Stimulated activated CD4-positive, alpha-beta T cell treated with anti-CD3 and anti-CD28 coated beads, Interleukin-2, amount 100 ng/mL, for 4 hours (primary cell): ENCODE data around the gene INPP5J.
"Not testable (repeated sequence)": the region's sequence is repeated elsewhere in the genome, so short reads cannot be mapped to it uniquely, and the experiment has no call there.

ENCODE experiments used
- DNase-seq: peaks from one replicate; pipeline ENCODE4 v3.0.0-alpha.2; 2020; ENCODE audit warnings: low read depth

The INPP5J gene, protein sequence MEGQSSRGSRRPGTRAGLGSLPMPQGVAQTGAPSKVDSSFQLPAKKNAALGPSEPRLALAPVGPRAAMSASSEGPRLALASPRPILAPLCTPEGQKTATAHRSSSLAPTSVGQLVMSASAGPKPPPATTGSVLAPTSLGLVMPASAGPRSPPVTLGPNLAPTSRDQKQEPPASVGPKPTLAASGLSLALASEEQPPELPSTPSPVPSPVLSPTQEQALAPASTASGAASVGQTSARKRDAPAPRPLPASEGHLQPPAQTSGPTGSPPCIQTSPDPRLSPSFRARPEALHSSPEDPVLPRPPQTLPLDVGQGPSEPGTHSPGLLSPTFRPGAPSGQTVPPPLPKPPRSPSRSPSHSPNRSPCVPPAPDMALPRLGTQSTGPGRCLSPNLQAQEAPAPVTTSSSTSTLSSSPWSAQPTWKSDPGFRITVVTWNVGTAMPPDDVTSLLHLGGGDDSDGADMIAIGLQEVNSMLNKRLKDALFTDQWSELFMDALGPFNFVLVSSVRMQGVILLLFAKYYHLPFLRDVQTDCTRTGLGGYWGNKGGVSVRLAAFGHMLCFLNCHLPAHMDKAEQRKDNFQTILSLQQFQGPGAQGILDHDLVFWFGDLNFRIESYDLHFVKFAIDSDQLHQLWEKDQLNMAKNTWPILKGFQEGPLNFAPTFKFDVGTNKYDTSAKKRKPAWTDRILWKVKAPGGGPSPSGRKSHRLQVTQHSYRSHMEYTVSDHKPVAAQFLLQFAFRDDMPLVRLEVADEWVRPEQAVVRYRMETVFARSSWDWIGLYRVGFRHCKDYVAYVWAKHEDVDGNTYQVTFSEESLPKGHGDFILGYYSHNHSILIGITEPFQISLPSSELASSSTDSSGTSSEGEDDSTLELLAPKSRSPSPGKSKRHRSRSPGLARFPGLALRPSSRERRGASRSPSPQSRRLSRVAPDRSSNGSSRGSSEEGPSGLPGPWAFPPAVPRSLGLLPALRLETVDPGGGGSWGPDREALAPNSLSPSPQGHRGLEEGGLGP

GRCh38 chr22:31122532-31123291, at the start of gene INPP5J:
Gene INPP5J (plus strand): TSS chr22:31122966. CDS start chr22:31123015, 49 bp downstream.
- no peak for DNase-seq

- DNase-seq: not testable (repeated sequence)
Observed at GRCh38 chr22:31073125-31073524, 49.6 kb upstream of the INPP5J start.

DNA sequence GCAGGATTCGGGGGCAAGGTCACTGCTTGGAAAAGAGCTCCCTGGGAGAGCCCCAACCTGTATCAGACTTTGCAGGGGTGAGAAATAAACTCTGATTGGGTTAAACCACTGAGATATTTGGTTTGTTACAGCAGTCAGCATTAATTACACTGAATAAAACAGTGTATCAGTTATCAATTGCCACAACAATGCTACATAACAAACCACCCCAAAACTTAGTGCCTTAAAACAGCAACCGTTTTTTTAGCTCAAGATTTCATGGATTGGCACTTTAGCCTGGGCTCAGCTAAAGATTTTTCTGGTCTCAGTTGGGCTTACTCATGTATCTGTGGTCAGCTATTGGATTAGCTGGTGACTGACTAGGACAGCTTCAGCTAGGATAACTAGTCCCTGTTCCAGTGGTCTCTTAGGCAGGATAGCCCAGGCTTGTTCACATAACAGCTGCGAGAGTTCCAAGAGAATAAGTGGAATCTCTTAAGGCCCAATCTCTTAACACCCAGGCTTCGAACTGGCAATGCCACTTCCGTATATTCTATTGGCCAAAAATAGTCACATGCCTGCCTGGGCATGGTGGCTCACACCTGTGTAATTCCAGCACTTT, 49.1 kb upstream of the INPP5J start:
- DNase-seq: not testable (repeated sequence)

- DNase-seq: no peak
Observed at GRCh38 chr22:31075961-31076360, 46.8 kb upstream of the INPP5J start.

DNA sequence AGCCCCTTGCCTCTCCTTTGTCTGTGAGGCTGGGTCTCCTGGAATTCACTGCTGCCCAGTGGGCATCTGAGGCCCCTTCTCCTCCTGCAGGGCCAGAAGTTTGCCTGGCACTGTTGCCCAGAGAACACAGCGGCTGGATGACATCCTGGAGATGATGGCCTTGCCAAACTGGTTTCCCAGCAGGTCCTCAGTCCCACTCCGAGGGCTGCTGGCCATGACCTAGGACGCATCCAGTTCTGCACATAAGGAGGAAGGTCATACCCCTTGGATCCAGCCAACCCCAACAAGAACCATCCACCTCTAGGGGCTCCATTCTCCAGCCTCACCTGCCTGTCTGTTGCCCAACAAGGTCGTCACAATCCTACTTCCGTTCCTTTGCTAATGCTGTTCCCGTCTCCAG, 45.1 kb upstream of the INPP5J start:
- no peak for DNase-seq

DNA sequence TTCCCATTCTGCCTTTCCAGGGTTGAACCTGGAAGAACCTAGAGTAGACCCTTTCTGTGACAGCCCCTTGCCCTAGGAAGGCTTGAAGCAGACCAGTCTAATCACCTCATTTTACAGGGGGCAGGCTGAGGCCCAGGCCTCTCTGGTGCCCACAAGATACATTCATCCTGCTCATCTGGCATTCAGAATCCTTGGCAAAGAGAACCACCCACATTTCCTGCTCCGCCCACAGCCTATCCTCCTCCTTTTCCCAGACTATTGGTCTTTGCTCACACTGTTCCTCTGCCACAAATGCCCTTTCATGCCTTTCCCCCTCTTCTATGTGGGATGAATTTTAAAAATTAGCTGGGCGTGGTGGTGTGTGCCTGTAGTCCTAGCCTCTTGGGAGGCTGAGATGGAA, 44.4 kb upstream of the INPP5J start:
- not testable (repeated sequence) for DNase-seq

- DNase-seq: no peak
Observed at GRCh38 chr22:31079095-31079642, 43.6 kb upstream of the INPP5J start.

DNA sequence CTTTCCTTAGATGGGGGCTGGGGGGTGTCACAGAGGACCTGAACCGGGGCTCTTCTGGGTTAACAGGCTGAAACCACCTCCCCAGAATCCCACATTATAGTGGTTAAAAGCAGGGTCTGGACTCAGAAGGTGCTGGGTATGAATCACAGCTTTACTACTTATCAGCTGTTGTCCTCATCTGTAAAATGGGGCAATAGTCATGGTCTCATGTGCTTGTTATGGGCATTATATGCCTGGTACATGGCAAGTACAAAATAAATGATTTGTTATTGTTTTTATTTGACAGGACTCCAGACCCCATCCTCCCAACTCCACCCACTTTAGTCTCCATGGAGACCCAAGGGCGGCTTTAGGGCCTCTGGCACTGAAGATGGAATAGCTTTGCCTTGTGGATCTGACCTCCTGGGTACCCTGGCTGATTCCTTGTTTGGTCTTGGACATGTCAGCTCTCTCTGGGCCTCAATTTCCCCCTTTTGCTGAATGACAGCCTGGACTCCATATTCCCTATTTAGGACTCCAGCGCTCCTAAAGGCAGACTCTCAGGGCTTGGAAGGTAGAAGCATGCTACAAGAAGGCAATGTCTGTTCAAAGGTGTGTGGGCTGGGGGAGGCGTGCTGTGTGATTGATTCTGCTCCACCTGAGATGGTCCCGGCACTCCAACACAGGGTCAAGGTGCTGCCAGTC, 42.5 kb upstream of the INPP5J start:
- no peak for DNase-seq

GRCh38 chr22:31080848-31081649, 41.7 kb upstream of the INPP5J start, which contains the start of gene SMTN:
Gene SMTN (plus strand): TSS chr22:31081318. CDS start chr22:31083259, 1,941 bp downstream.
- DNase-seq: peak; percentile 84

- DNase-seq: no peak
Observed at GRCh38 chr22:31081963-31082605, 40.7 kb upstream of the INPP5J start.

GRCh38 chr22:31082606-31083376, 40.0 kb upstream of the INPP5J start:
- DNase-seq: peak; percentile 60

DNA sequence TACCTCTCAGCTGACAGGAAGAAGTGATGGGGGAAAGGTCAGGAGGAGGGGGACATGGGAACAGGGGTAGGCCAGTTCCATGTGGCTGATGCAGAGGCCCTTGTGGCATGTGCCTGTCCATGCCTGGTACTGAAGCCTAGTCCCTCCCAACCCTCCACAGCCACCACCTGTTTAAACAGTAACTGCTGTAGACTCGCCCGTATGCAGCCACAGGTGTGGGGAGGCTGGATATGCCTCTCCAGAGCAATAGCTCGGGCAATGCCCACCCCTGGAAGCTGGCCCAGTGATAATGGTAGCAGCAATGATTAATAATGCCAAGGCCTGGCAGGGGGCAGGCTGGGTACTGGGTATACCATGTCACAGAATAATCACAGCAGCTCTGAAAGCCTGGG, 39.4 kb upstream of the INPP5J start:
- no peak for DNase-seq

GRCh38 chr22:31083923-31084810, 38.6 kb upstream of the INPP5J start:
- no peak for DNase-seq

DNA sequence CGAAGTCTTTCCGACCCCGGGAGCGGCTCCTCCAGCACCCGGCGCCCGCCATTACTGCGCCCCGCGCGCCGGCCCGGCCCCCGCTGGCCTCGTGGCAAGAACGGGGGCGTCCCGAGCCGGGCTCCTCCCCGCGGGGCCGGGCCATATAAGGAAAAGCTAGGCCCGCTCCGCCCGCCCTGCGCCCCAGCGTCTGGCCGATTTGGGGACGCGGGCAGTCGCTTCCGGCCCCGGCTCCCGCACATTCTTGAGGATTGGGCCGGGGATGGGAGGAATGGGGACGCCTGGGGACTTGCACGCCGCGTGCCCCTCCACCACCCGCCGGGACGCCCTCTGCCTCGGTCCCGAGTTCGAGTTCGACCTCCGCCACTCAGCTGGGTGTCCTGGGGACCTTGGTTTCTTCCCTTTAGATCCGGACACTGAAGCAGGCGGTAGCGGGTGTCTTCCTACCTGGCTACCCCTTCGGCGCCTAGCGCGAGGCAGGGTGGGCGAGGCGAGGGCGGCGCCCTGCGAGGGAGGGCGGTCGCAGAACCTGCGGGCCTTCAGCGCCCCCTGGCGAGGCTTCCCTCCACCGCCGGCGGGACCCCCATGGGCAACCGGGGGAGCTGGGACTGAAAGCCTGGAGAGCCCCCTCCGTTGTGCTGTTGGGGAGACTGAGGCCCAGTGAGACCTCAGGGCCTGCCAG, 37.8 kb upstream of the INPP5J start:
- DNase-seq: peak; percentile 81

DNA sequence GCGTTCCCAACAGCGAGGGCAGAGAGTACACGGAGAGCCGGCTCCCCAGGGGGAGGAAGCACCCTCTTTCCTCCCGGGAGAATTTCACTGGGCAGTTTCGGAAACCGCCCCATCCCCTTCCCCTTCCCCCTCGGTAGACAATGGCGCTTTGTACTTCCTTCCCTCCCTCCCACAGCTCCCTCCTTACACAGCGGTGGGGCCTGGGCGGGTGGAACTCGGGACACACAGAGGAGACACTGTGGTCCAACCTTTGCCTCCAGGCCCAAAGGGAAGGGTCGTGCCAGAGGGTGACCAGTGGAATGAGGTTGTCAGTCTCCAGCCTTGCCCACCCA, 37.3 kb upstream of the INPP5J start:
- no peak for DNase-seq

DNA sequence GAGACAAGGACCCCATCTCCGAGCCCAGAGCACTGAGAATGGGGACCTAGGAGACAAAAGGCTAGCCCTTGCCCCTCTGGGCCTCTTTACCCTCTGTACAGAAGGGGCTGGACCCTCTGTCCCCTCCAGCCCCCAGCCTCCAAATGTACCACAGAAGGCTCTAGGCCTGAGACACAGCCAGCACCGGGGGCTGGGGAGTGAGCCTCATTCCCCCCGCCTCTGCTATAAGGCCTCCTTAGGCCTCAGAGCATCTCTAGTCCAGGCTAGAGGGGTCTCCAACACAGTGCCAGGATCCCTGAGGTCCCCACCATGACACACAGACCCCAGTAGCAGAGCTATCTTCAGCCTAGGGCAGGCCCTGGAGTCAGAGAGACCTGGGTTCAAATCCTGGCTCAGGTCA, 36.8 kb upstream of the INPP5J start:
- DNase-seq: no peak
